Activated CD8-positive, alpha-beta T cell treated with anti-CD3 and anti-CD28 coated beads for 36 hours (primary cell): ENCODE results near the gene FHAD1. TPM values are rescaled to one million over a fixed set of nuclear protein-coding genes. Genes with fewer than 3 reads are reported as not detected.

Source experiments
- ATAC-seq: fragments of 200-7000 bp; cut with Tn5 transposase; one replicate; pipeline ENCODE4 v1.10.0; 2021; ENCODE audit warnings: mild to moderate bottlenecking, moderate library complexity
- CTCF ChIA-PET: fragments of 350-600 bp; sonication (Branson Sonifier 250); formaldehyde crosslinking; loops from one replicate; lab custom pipeline; 2021; ENCODE audit warnings: antibody characterized with exemption; lab: Charles Lee
- POLR2A ChIA-PET: fragments of 350-600 bp; sonication (Branson Sonifier 250); formaldehyde crosslinking; loops from one replicate; lab custom pipeline; 2021; ENCODE audit warnings: antibody characterized with exemption; lab: Charles Lee
- DNase-seq: peaks from one replicate; pipeline ENCODE4 v3.0.0-alpha.2; 2020
- H3K27ac Mint-ChIP-seq: one replicate; pipeline ENCODE4 v1.8.0; 2021; ENCODE audit warnings: mild to moderate bottlenecking, mixed read lengths
- H3K27me3 Mint-ChIP-seq: one replicate; pipeline ENCODE4 v1.8.0; 2021; ENCODE audit warnings: mixed read lengths
- H3K36me3 Mint-ChIP-seq: one replicate; pipeline ENCODE4 v1.8.0; 2021; ENCODE audit warnings: low read depth, mixed read lengths
- H3K4me1 Mint-ChIP-seq: one replicate; pipeline ENCODE4 v1.8.0; 2021; ENCODE audit warnings: low read depth, mixed read lengths
- H3K4me3 Mint-ChIP-seq: one replicate; pipeline ENCODE4 v1.8.0; 2021; ENCODE audit warnings: mild to moderate bottlenecking, moderate library complexity, mixed read lengths
- H3K9me3 Mint-ChIP-seq: one replicate; pipeline ENCODE4 v1.8.0; 2021; ENCODE audit warnings: mixed read lengths
- intact Hi-C: fragments of 100-400 bp; cut with micrococcal nuclease; formaldehyde crosslinking; loops from one replicate; pipeline ENCODE4 v1.10.0; 2022
- total RNA-seq, 2 experiments: library from RNA; stranded (reverse); gene quantifications; one replicate each; pipeline ENCODE4 v1.2.3, GENCODE V29; 2021
- TF ChIP-seq, protein P1 (sequence below): fragments of 200-600 bp; IDR thresholded peaks from one replicate; pipeline ENCODE4 v1.8.0; 2022; ENCODE audit warnings: antibody characterized with exemption, mild to moderate bottlenecking

The FHAD1 gene
- total RNA-seq, 2 experiments from 2014 or later: 0.07 to 0.16 TPM

DNA sequence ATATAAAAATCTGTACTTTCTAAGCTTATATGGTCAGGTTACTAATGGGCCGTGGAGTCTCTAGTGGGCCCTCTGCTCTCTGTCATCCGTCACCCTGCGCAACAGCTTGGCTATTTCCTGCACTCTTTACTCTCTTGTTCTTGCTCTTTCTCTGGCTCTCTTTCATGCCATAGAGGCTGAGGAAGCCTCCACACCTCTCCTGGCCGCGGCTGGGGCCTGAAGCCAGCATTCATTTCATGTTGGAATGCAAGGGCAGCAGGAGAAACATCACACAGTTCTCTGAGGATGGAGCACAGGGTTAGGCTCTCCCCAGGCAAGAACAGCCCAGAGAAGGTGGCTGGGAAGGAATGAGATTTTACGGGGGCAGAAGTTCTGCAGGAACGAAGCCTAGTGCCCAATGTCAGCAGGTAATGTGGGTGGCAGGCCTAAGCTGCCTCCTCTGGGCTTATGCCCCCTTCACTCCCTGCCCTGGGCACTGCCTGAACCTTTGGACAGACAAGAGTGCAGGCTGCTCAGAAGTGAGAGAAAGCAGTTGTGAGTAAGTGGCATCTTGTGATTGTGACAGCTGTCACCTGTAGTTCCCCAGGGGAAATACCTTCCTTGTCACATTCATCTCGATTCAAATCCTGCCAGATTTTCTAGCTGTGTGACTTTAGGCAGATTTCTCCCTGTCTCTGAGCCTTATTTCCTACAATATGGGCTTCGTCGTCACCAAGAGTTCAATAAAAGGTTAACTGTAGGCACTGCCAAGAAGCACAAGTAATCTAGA lies 3.6 kb upstream of the FHAD1 start:
- Mint-ChIP-seq H3K27ac (no peak overlapping the region), H3K27me3 (peaks cover 49% of the 10 kb centered on the region)
- peak; percentile 58 for ATAC-seq

DNA sequence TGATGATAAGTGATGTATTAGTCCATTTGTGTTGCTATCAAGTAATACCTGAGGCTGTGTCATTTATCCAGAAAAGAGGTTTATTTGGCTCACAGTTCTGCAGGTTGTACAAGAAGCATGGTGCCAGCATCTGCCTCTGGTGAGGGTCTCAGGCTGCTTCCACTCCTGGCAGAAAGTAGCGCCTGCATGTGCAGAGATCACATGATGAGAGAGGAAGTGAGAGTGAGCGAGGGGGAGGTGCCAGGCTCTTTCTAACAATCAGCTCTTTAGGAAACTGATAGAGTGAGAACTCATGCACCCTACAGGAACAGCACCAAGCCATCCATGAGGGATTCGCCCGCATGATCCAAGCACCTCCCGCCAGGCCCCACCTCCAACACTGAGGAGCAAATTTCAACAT lies 2.2 kb upstream of the FHAD1 start:
- DNase-seq (no peak), ATAC-seq (no peak)
- TF ChIP-seq, protein P1, sequence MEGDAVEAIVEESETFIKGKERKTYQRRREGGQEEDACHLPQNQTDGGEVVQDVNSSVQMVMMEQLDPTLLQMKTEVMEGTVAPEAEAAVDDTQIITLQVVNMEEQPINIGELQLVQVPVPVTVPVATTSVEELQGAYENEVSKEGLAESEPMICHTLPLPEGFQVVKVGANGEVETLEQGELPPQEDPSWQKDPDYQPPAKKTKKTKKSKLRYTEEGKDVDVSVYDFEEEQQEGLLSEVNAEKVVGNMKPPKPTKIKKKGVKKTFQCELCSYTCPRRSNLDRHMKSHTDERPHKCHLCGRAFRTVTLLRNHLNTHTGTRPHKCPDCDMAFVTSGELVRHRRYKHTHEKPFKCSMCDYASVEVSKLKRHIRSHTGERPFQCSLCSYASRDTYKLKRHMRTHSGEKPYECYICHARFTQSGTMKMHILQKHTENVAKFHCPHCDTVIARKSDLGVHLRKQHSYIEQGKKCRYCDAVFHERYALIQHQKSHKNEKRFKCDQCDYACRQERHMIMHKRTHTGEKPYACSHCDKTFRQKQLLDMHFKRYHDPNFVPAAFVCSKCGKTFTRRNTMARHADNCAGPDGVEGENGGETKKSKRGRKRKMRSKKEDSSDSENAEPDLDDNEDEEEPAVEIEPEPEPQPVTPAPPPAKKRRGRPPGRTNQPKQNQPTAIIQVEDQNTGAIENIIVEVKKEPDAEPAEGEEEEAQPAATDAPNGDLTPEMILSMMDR: no peak

More for the DNA sequence above, 3.6 kb upstream of the FHAD1 start:
- DNase-seq: peak; percentile 37
- H3K9me3 Mint-ChIP-seq: peaks cover 7% of the 10 kb centered on the region
- intact Hi-C loops: no loop called here
- TF ChIP-seq, protein P1: no peak
- H3K4me1 Mint-ChIP-seq: peaks cover 29% of the 10 kb centered on the region
- H3K36me3 Mint-ChIP-seq: peaks cover 9% of the 10 kb centered on the region
- H3K4me3 Mint-ChIP-seq: no peak overlapping the region
- ChIA-PET POLR2A (no interaction called here), CTCF (no interaction called here)

GRCh38 chr1:15245593-15246360 lies 1.2 kb upstream of the FHAD1 start:
- Mint-ChIP-seq H3K27me3 (peaks cover 54% of the 10 kb centered on the region), H3K27ac (no peak overlapping the region)

More for the DNA sequence above, 2.2 kb upstream of the FHAD1 start:
- CTCF ChIA-PET: no interaction called here
- no peak overlapping the region for H3K4me3 Mint-ChIP-seq
- H3K27me3 Mint-ChIP-seq: peaks cover 50% of the 10 kb centered on the region
- peaks cover 43% of the 10 kb centered on the region for H3K4me1 Mint-ChIP-seq
- no peak overlapping the region for H3K27ac Mint-ChIP-seq
- peaks cover 9% of the 10 kb centered on the region for H3K36me3 Mint-ChIP-seq
- peaks cover 9% of the 10 kb centered on the region for H3K9me3 Mint-ChIP-seq
- intact Hi-C loops: no loop called here
- POLR2A ChIA-PET: no interaction called here

DNA sequence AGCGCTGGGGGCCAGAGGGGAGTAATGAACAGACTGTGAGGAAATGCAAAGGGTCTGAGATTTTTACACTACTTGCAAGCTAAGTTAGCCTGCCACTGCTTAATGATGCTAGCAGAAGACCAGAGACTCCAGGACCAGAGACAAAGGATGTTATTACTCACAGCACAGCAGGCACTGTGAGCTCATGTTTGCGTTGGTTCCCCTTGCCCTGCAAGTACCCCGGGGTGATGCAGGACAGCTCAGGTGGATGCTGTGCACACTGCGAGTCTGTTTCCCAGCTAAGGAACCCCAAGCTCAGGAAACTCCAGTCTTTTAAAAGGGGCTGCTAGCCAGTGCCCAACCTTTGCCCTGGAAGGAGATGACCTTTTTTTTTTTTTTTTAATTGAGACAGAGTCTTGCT lies 1.2 kb downstream of the FHAD1 start:
- H3K4me3 Mint-ChIP-seq: no peak overlapping the region

More at GRCh38 chr1:15245593-15246360, 1.2 kb upstream of the FHAD1 start:
- intact Hi-C loops: no loop called here
- Mint-ChIP-seq H3K4me1 (peaks cover 48% of the 10 kb centered on the region), H3K36me3 (peaks cover 9% of the 10 kb centered on the region), H3K9me3 (peaks cover 9% of the 10 kb centered on the region), H3K4me3 (no peak overlapping the region)
- CTCF ChIA-PET: no interaction called here
- DNase-seq (no peak), ATAC-seq (no peak)
- POLR2A ChIA-PET: interaction anchor here (0.9 kb wide), 1 partner anchor 13 kb away, joined by 3 read pairs; no protein-coding TSS in a partner anchor
- TF ChIP-seq, protein P1: no peak

More for the DNA sequence above, 1.2 kb downstream of the FHAD1 start:
- H3K36me3 Mint-ChIP-seq: peaks cover 9% of the 10 kb centered on the region
- TF ChIP-seq, protein P1: no peak
- peaks cover 11% of the 10 kb centered on the region for H3K9me3 Mint-ChIP-seq
- peak; percentile 26 for DNase-seq
- ChIA-PET CTCF (interaction anchor here (1.0 to 2.1 kb wide), 3 partner anchors 16 to 95 kb away, joined by 4 to 8 read pairs (median 4); partner anchors contain the start of gene TMEM51), POLR2A (interaction anchor here (0.8 to 3.2 kb wide), 4 partner anchors 13 to 90 kb away, joined by 3 to 10 read pairs (median 6); no protein-coding TSS in a partner anchor)
- peaks cover 41% of the 10 kb centered on the region for H3K27me3 Mint-ChIP-seq
- peak overlapping the region; percentile 81 for H3K27ac Mint-ChIP-seq
- peaks cover 68% of the 10 kb centered on the region for H3K4me1 Mint-ChIP-seq
- intact Hi-C loops: no loop called here
- no peak for ATAC-seq
